ENCODE data around the gene SDS.

SDS gene

DNA sequence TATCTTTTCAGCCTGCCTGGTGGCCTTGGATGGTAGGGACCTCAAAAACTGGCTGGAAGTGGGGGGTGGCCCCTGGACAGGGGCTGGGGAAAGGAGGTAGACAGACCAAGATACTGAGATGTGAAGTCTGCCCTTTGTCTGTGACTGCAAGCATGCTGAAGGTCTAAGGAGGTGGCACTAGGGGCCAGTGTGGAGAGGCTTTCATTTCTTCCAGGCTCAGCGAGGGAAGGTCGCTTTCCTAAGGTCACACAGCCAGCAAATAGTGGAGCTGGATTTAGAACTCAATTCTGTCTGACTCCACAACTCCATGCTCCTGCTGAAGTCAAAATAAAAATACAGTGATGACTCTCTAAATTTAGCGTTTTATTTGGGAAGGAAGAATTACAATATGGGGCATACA lies 56.6 kb downstream of the SDS start:
- Mint-ChIP-seq H3K9me3 (no peaks in the 10 kb centered on the region), H3K36me3 (no peaks in the 10 kb centered on the region), H3K27me3 (peaks cover 23% of the 10 kb centered on the region), H3K4me3 (no peak overlapping the region), H3K27ac (no peak overlapping the region), H3K4me1 (no peaks in the 10 kb centered on the region)
- CTCF ChIA-PET = no interaction called here
- no peak for DNase-seq

DNA sequence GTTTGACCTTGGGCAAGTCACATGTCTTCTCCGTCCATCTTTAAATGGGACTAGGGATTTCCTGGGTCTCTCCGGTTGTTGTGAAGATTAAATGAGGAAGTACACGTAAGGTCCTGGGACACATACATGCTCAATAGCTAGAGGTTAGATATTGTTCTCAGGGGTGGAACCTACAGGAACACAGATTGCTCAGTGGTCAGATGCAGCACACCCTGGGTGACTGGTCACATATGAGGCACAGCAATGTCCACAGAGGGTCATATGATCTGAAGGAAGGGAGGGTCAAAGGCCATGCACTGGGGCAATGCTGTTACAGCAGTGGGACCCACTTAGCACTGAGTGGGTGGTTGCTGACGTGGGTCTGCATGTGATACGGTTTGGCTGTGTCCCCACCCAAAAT lies 57.3 kb downstream of the SDS start:
- Mint-ChIP-seq H3K36me3 (no peaks in the 10 kb centered on the region), H3K27me3 (peaks cover 24% of the 10 kb centered on the region), H3K9me3 (no peaks in the 10 kb centered on the region), H3K4me1 (no peaks in the 10 kb centered on the region), H3K4me3 (no peak overlapping the region), H3K27ac (no peak overlapping the region)
- no peak for DNase-seq
- CTCF ChIA-PET = no interaction called here

DNA sequence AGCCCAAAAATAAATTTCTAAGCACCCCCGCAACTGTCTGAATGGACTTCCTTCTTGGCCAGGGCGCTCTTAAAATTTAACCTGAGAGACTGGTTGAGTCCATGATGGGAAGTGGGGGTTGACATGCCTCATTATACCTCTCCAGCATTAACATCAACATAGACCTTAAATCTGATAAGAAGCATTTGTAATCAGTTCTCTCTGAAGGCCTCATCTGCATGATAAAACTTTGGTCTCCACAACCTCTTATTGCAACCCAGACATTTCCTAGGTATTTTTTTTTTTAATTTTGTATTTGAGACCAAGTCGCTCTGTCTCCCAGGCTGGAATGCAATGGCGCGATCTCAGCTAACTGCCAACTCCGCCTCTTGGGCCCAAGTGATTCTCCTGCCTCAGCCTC lies 58.4 kb downstream of the SDS start:
- no peaks in the 10 kb centered on the region for H3K4me1 Mint-ChIP-seq
- H3K36me3 Mint-ChIP-seq = no peaks in the 10 kb centered on the region
- no peak for DNase-seq
- no peaks in the 10 kb centered on the region for H3K9me3 Mint-ChIP-seq
- H3K27ac Mint-ChIP-seq = no peak overlapping the region
- CTCF ChIA-PET = no interaction called here
- peaks cover 22% of the 10 kb centered on the region for H3K27me3 Mint-ChIP-seq
- H3K4me3 Mint-ChIP-seq = no peak overlapping the region
